ENCODE measurements around the gene SOCS4.
A peak's percentile ranks its signal among the peaks of the same experiment; 100 is the strongest.
"Not testable (repeated sequence)": the region's sequence is repeated elsewhere in the genome, so short reads cannot be mapped to it uniquely, and the experiment has no call there.

The SOCS4 gene, protein sequence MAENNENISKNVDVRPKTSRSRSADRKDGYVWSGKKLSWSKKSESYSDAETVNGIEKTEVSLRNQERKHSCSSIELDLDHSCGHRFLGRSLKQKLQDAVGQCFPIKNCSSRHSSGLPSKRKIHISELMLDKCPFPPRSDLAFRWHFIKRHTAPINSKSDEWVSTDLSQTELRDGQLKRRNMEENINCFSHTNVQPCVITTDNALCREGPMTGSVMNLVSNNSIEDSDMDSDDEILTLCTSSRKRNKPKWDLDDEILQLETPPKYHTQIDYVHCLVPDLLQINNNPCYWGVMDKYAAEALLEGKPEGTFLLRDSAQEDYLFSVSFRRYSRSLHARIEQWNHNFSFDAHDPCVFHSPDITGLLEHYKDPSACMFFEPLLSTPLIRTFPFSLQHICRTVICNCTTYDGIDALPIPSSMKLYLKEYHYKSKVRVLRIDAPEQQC

DNA sequence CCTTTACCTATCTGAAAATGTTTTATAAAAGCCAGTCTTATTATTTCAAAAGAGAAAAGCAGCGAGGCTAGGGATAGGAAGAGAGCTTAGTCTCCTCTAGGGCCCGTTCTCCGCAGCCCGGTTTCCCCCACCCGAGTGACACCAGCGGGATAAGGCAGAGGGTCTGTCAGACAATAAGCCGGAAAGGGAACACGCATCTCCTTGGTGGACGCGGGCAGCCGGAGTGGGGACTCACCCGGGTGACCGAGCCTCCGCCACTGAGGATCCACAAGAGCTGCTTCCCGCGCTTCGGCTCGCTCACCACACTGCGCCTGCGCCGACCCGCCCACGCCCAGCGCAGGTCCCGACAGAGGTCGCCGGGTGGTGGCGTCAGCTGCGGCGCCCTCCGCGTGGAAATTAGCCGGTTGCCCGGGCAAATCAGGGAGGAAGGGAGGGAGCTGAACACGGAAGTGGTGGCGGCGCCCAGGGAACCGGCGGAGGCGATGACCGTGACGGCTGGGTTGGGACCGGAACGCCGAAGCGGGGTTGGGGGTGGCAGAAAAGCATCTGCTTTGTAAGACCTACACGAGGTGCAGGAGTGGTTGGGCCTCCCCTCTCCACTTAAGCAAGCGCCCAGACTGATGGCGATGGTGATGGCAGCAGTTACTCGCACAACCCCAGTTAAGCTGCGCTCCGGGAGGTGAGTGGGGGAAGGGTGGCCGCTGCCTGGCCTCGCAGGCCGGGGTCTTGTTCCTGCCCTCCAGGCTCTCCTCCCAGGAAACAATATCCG, at the start of gene SOCS4, which contains the start of gene WDHD1:
Gene SOCS4 (plus strand): TSS at position 444 of the 769 bp plus-strand sequence. CDS start 15,806 bp downstream, outside the sequence.
Gene WDHD1 (minus strand): TSS at position 307 of the 769 bp plus-strand sequence. CDS start 312 bp downstream, outside the sequence.
- FAIRE-seq, result peak; percentile 99

DNA sequence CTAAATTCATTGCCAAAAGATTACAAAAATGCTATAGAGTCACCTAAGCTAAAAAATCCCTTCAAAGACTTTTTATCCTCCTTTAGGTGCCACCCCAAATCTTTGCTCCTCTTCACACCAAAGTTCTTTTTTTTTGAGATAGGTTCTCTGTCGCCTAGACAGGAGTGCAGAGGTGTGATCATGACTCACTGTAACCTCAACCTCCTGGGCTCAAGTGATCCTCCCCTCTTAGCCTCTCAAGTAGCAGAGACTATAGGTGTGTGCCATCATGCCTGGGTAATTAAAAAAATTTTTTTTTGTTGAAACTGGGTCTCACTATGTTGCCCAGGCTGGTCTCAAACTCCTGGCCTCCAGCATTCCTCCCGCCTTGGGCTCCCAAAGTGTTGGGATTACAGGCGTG, 48.0 kb upstream of the SOCS4 start:
- DNase-seq (ENCODE audit: low spot score), result no peak
- no peak for FAIRE-seq

More for the DNA sequence above, at the start of gene SOCS4, which contains the start of gene WDHD1:
- peak; percentile 100 for DNase-seq (ENCODE audit: low spot score)

DNA sequence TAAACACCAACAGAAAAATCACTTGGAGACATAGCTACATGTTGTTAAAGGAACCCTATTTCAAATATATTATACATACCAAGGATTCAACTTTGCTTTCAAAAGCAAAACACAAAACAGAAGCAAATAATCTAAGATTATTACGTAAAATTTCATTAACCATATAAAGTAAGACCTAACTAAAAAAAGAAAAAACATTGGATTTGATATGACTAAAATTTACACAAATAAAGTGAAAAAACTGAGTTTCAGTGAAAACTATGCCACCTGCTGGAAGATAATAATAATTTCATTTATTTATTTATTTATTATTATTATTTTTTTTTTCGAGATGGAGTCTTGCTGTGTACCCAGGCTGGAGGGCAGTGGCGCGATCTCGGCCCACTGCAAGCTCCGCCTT, 45.3 kb upstream of the SOCS4 start:
- peak; percentile 21 for DNase-seq (ENCODE audit: low spot score)
- no peak for FAIRE-seq

DNA sequence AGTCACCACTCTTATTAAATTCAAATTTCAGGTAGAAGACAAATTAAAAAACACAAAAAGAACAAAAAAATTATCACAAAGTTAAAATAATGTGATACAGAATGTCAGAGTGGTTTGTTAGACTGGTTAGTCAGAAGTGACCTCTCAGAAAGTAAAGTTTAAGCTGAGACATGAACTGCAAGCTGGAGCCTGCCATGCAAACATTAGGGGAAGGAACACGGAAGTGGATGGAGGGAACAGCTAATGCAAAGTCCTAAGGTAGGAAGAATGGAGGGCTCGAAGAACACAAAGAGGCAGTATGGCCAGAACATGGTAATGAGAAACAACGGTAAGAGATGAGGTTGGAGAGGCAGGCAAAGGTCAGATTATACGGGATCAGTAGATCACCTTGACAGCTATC, 41.9 kb upstream of the SOCS4 start:
- DNase-seq (ENCODE audit: low spot score) (no peak), FAIRE-seq (peak; percentile 46)

GRCh38 chr14:55000381-55000780, 26.7 kb upstream of the SOCS4 start:
- DNase-seq (ENCODE audit: low spot score) (no peak), FAIRE-seq (no peak)

DNA sequence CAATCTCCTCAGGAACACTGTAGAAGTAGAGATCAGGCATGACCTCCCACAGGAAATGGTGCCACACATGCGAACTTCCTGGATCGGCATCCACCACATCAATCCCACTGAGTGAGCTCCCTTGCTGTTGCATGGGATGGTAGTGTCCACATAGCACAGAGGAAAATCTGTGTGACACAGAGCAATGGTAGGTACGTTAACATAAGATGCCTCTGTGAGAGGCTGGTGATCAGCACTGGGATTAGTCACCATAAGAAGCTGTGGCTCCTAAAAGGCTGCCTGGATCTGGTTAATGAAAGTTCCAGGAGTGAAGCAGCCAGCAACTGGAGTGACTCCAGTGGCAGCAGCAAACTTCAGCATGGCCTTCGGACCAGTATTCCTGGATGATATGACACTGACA, 22.0 kb upstream of the SOCS4 start:
- DNase-seq (ENCODE audit: low spot score) (no peak), FAIRE-seq (peak; percentile 52)

GRCh38 chr14:55015006-55015405, 12.0 kb upstream of the SOCS4 start:
- FAIRE-seq, result peak; percentile 73
- no peak for DNase-seq (ENCODE audit: low spot score)

GRCh38 chr14:55019968-55020554, 7.0 kb upstream of the SOCS4 start:
- DNase-seq (ENCODE audit: low spot score) (no peak), FAIRE-seq (peak; percentile 46)

DNA sequence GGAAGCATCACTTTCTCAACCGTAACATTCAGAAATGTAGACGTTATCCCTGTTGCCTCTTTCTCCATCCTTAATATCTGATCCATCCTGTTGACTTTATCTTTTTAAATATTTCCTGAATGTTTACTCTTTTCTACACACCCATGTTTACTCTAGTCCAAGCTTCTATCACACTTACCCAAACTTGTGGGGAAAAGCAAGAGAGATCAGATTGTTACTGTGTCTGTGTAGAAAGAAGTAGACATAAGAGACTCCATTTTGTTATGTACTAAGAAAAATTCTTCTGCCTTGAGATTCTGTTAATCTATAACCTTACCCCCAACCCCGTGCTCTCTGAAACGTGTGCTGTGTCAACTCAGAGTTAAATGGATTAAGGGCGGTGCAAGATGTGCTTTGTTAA, 2.7 kb upstream of the SOCS4 start:
- not testable (repeated sequence) for FAIRE-seq; DNase-seq (ENCODE audit: low spot score)

GRCh38 chr14:55025948-55026347, 1.1 kb upstream of the SOCS4 start:
- DNase-seq (ENCODE audit: low spot score), result no peak
- no peak for FAIRE-seq

- no peak for FAIRE-seq
Measured at GRCh38 chr14:55026441-55026792, 619 bp upstream of the SOCS4 start.

GRCh38 chr14:55028066-55028465, 1.0 kb downstream of the SOCS4 start:
- DNase-seq (ENCODE audit: low spot score), result no peak
- FAIRE-seq, result no peak

More at GRCh38 chr14:55026441-55026792, 619 bp upstream of the SOCS4 start:
- no peak for DNase-seq (ENCODE audit: low spot score)

DNA sequence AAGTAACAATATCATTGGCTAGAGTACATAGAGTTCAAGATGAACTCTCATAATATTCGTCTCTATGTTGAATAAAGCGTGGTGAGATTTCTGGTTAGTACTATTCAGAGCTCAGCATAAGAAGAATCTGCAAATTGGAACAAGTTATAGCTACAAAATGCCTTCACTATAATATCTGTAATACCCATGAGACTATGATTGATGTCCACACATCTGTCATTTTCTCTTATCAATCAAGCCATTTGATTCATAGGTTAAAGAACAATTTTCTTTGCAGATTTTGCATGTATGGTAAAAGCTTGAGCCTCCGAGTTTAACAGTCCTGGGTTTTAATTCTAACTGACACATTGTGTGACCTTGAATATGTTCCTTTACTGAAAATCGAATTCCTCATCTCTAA, 1.4 kb downstream of the SOCS4 start:
- no peak for DNase-seq (ENCODE audit: low spot score)
- no peak for FAIRE-seq

DNA sequence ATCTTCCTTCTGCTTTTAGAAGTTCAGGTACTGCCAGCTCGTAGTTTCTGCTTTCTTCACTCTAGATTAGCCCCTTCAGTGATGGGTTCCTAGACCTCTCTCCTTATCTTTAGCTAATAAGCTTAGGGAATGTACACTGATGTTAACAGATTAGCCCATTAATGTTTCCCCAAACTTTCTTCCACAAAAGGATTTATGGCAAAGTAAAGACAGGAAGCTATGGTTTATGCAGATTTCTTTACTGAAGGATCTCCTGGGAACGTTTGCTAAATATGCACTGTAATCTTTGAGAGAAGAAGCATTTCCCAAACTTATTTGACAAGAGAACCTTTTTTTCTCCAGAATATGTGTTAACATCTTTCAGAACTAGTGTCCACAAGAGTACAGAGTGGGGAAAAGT, 4.2 kb downstream of the SOCS4 start:
- no peak for DNase-seq (ENCODE audit: low spot score)
- FAIRE-seq, result no peak

GRCh38 chr14:55037995-55038394, 11.0 kb downstream of the SOCS4 start:
- not testable (repeated sequence) for DNase-seq (ENCODE audit: low spot score); FAIRE-seq

DNA sequence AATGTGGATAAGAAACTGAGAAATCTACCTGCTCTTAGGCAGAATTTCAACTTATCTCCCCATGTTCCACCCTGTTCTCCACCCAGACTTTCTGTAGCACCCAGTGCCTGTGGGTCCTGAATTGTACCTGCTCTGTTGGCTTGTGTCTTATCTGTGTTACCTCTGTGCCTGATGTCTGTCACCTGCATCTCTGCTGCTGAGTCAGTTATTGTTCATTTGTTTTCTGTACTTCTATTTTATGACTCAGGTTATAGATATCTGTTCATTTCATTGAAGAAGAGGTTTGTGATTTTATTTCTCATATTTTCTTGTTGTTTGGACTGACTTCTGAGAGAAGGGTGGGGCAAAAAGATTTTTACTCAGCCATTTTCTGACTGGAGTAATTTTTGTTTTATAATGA, 11.7 kb downstream of the SOCS4 start:
- FAIRE-seq (no peak), DNase-seq (ENCODE audit: low spot score) (no peak)

DNA sequence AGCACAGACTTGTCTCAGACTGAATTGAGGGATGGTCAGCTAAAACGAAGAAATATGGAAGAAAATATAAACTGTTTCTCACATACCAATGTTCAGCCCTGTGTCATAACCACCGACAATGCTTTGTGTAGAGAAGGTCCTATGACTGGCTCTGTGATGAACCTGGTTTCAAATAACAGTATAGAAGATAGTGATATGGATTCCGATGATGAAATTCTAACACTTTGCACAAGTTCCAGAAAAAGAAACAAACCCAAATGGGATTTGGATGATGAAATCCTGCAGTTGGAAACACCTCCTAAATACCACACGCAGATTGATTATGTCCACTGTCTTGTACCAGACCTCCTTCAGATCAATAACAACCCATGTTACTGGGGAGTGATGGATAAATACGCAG, 16.5 kb downstream of the SOCS4 start:
- no peak for DNase-seq (ENCODE audit: low spot score)
- FAIRE-seq, result peak; percentile 63

DNA sequence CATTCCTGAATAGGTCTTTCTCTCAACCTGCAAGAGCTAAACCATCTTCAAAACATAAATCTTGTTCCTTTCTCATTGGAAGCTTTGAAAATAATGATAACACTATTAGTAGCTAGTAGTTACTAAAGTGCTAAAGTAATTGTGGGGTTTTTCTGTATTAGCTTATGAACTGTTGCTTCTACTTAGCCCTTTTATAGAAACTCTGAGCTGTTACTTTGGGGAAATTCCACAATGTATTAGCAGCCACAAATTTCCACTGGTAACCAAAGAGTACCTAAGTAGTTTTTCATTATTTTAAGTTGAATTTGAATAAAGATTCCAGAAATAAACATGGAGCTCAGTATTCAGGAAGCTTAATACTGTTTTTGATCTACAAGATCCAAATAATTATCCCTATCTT, 18.1 kb downstream of the SOCS4 start:
- no peak for DNase-seq (ENCODE audit: low spot score)
- FAIRE-seq, result no peak

GRCh38 chr14:55047301-55048053, 20.4 kb downstream of the SOCS4 start:
- DNase-seq (ENCODE audit: low spot score) (no peak), FAIRE-seq (no peak)

DNA sequence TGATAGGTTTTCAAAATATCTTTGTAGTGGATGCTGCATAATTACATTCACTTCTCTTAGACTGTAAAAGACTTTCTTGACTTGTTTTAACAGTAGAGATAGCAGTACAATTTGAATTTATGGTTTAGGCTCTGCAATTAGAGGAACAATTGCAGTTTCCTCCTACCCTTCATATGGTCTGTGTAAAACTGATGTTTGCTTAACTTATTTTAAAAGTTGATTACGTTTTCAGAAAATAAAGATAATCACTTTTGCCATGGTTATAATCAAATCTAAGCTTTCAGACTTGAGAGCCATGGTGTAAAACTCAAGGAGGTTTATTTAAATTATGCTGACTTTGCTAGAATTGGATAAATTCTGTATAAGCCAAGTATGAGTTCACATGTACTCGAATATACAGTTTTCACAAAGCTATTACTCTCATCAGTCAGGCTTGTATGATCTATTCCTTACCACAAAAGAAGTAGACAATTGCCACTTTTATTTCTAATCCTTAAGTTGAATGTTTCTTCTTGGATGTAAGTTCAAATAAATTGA, 21.9 kb downstream of the SOCS4 start:
- FAIRE-seq (no peak), DNase-seq (ENCODE audit: low spot score) (no peak)

- no peak for FAIRE-seq
- DNase-seq (ENCODE audit: low spot score), result no peak
Measured at GRCh38 chr14:55051165-55051422, 24.1 kb downstream of the SOCS4 start.

All from urothelium cell line (cell line).